GM18505 (cell line): ENCODE measurements around the gene ADM2.

Source experiments
- ATAC-seq: cut with Tn5 transposase; IDR thresholded peaks from one replicate; pipeline ENCODE4 v1.9.1; 2021; ENCODE audit not compliant: unreplicated experiment
- POLR2A ChIP-seq: IDR thresholded peaks from 4 replicates; pipeline ENCODE4 v1.6.1; 2011; ENCODE audit warnings: borderline replicate concordance; ENCODE audit not compliant: insufficient read depth, insufficient read length; ENCODE audit errors: extremely low read depth

Gene ADM2

DNA sequence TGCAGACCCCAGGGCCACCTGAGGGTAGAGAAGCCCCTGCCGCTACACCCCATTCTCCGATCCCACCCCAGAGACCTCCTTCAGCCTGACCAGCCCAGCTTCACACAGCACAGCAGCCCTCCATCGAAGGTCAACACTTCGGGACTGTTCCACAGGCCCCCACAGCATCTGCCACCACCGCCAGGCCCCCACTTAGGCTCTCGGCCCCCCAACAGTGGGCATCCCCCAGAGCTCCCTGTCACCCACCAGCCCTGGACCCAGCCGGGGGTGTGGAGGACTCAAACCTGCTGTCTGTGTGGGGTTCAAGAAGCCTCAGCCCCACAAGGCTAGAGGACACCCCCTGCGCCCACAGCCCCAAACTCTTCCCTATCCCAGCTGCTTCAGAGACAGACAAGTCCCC is 12.7 kb upstream of the ADM2 start:
- ATAC-seq = no peak
- TF ChIP-seq POLR2A = no peak

- peak; percentile 57 for ATAC-seq
- TF ChIP-seq POLR2A = no peak
Measured at GRCh38 chr22:50469377-50470305, 11.7 kb upstream of the ADM2 start.

- ATAC-seq = peak; percentile 0
- TF ChIP-seq POLR2A = no peak
Measured at GRCh38 chr22:50470491-50470890, 10.9 kb upstream of the ADM2 start.

- no peak for TF ChIP-seq POLR2A
- no peak for ATAC-seq
Measured at GRCh38 chr22:50471197-50471847, 10.0 kb upstream of the ADM2 start.

DNA sequence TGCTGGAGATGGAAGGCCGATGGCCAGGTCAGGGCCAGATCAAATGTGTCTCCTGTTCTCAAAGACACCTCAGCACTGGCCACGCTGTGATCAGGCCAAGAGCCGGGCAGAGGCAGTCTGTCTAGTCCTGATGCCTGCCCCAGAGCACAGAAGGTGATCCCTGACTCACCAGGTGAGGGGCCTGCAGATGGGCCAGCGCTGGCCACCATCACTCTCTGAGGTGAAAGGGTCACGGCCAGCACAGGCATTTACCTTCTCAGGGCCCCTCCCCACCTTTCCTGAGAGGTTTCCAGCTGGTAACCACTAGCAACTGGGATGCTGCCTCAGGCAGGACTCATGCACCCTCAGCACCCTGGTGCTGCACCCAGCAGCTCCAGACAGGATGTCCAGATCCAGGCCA is 9.4 kb upstream of the ADM2 start:
- no peak for ATAC-seq
- TF ChIP-seq POLR2A = no peak

- TF ChIP-seq POLR2A = no peak
Measured at GRCh38 chr22:50473088-50473487, 8.3 kb upstream of the ADM2 start.

DNA sequence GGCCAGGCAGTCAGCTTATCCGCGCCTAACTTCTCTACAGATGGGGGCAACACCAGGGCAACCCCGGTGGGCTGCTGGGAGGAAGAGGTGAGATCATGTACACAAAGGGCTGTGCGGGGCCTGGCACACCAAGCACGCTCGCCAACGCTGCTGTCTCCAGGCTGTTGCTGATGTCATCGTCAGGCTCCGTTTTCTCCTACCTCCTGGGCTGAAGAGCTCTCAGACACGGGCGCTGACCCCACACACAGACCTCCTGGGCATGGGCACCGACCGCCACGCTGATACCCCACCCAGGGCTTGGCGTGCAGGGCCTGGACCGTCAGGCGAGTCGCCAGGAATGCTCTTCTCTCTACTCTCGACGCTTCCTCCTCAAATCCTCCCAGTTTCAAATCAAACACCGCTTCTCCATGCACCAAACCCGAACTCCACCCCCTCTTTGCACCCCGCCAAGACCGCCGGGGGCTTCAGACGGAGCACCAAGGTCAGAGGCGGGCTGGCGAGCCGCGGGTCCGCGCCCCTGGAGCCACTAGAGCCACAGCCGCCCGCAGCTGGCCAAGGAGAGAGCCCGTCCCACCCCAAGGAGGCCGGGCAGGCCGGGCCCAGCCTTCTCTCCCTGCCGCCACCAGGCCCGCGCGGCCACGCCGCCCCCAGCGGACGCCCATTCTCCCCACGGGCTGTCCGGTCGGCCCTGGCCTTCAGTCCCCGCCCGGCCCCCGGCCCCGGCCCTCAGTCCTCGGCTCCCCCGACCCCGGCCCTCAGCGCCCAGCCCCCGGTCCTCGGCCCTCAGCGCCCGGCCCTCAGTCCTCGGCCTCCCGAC is 7.3 kb upstream of the ADM2 start:
- ATAC-seq = peak; percentile 3
- TF ChIP-seq POLR2A = no peak

More at GRCh38 chr22:50473088-50473487, 8.3 kb upstream of the ADM2 start:
- ATAC-seq = no peak

- peak; percentile 66 for TF ChIP-seq POLR2A
- ATAC-seq = peak; percentile 63
Measured at GRCh38 chr22:50474710-50475651, 6.4 kb upstream of the ADM2 start, which contains the start of gene SBF1. SBF1 (minus strand) TSS chr22:50475035; CDS start chr22:50474840, 195 bp downstream.

GRCh38 chr22:50475652-50476002 is 5.7 kb upstream of the ADM2 start:
- no peak for TF ChIP-seq POLR2A
- ATAC-seq = no peak

DNA sequence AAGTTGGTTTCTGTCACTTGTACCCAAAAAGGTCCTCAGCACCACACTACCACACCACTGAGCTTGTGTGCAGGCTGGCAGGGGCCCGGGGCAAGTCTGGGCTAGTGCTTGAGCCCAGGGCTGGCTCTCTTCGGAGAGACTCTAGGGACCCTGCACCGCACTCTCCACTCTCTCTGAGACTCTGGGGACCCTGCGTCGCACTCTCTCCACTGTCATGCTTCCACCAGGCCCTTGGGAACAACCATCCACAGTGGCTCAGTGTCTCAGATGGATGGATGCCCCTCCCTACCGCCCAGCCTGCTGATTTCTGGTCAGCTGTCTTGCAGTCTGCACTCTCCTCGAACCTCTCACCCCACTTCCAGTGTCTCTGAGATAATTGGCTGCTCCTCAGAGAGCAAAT is 4.5 kb upstream of the ADM2 start:
- no peak for ATAC-seq
- no peak for TF ChIP-seq POLR2A

GRCh38 chr22:50477923-50478322 is 3.4 kb upstream of the ADM2 start:
- ATAC-seq = no peak
- TF ChIP-seq POLR2A = no peak

- no peak for ATAC-seq
Measured at GRCh38 chr22:50479721-50480120, 1.6 kb upstream of the ADM2 start.

More at GRCh38 chr22:50479721-50480120, 1.6 kb upstream of the ADM2 start:
- TF ChIP-seq POLR2A = no peak
